H1 (cell line): ENCODE data around the gene ASTN2. TPM values are rescaled to one million over a fixed set of nuclear protein-coding genes. Genes with fewer than 3 reads are reported as not detected.

ENCODE experiments used
- CTCF ChIA-PET: fragments of 300-600 bp; sonication (Branson Sonifier 250); formaldehyde crosslinking; loops from one replicate; lab custom pipeline; 2021; ENCODE audit not compliant: partially characterized antibody; lab: Charles Lee
- POLR2A ChIA-PET: fragments of 300-600 bp; sonication (Branson Sonifier 250); formaldehyde crosslinking; loops from one replicate; lab custom pipeline; 2021; ENCODE audit warnings: inconsistent platforms; ENCODE audit not compliant: partially characterized antibody; lab: Charles Lee
- DNase-seq, 2 experiments: peaks; one replicate each; pipeline versions ENCODE4 v3.0.0 to v3.0.0-alpha.2; 2010 to 2022; ENCODE audit warnings: low spot score in 2 of 2, low read depth in 1 of 2, mixed read lengths in 1 of 2
- FAIRE-seq: peaks from 2 replicates; lab custom pipeline; 2011; peaks lifted over from hg19 to GRCh38; lab: Jason Lieb, UNC
- H2AFZ ChIP-seq: 2 replicates; pipeline ENCODE4 v1.8.1; 2012; ENCODE audit warnings: low read length, inconsistent platforms
- H2AK5ac ChIP-seq: 2 replicates; pipeline ENCODE4 v1.6.1; 2013; ENCODE audit warnings: low read depth, low read length
- H2BK120ac ChIP-seq: replicated peaks from 2 replicates; pipeline ENCODE3; 2013; ENCODE audit warnings: low read depth, low read length, inconsistent platforms
- H2BK12ac ChIP-seq: 2 replicates; pipeline ENCODE4 v1.6.1; 2013; ENCODE audit warnings: low read depth, low read length
- H2BK15ac ChIP-seq: 2 replicates; pipeline ENCODE4 v1.6.1; 2013; ENCODE audit warnings: low read length
- H2BK20ac ChIP-seq: 2 replicates; pipeline ENCODE4 v1.6.1; 2013; ENCODE audit warnings: low read length
- H2BK5ac ChIP-seq: 2 replicates; pipeline ENCODE4 v1.6.1; 2013; ENCODE audit warnings: low read depth, low read length
- H3K14ac ChIP-seq: 2 replicates; pipeline ENCODE4 v1.6.1; 2013; ENCODE audit warnings: inconsistent platforms; ENCODE audit not compliant: insufficient read length
- H3K18ac ChIP-seq: 2 replicates; pipeline ENCODE4 v1.6.1; 2013; ENCODE audit warnings: low read length; ENCODE audit errors: extremely low read depth
- H3K23ac ChIP-seq: 2 replicates; pipeline ENCODE4 v1.6.1; 2013; ENCODE audit warnings: inconsistent platforms; ENCODE audit not compliant: insufficient read length
- H3K23me2 ChIP-seq: 2 replicates; pipeline ENCODE4 v1.6.1; 2013; ENCODE audit warnings: low read depth, low read length
- H3K27ac ChIP-seq: 2 replicates; pipeline ENCODE4 v1.6.1; 2011; ENCODE audit warnings: low read depth, low read length, inconsistent platforms
- H3K27me3 ChIP-seq, 4 experiments: replicated peaks in 1 of 4; 1 replicate in 1 of 4; 2 replicates in 3 of 4; pipeline versions ENCODE4 v1.6.1 to v1.8.1; 2011 to 2013; ENCODE audit warnings: low read length in 3 of 4, mild to moderate bottlenecking in 3 of 4, inconsistent platforms in 2 of 4, mixed read lengths in 2 of 4, moderate library complexity in 1 of 4; ENCODE audit not compliant: control insufficient read depth in 3 of 4, insufficient read depth in 3 of 4; ENCODE audit errors: extremely low read depth in 1 of 4
- H3K36me3 ChIP-seq, 4 experiments: 2 replicates each; pipeline versions ENCODE4 v1.6.1 to v1.8.1; 2011 to 2013; ENCODE audit warnings: mild to moderate bottlenecking in 4 of 4, low read length in 3 of 4, moderate library complexity in 2 of 4, control low read depth in 1 of 4, inconsistent platforms in 1 of 4; ENCODE audit not compliant: insufficient read depth in 4 of 4, control insufficient read depth in 2 of 4
- H3K4ac ChIP-seq: replicated peaks from 2 replicates; pipeline ENCODE3; 2013; ENCODE audit warnings: low read length, low read depth, mixed read lengths, inconsistent platforms; ENCODE audit not compliant: insufficient read length
- H3K4me1 ChIP-seq, 4 experiments: replicated peaks in 1 of 4; 1 replicate in 1 of 4; 2 replicates in 3 of 4; pipeline versions ENCODE4 v1.6.1 to v1.8.1; 2011 to 2013; ENCODE audit warnings: low read length in 3 of 4, inconsistent platforms in 2 of 4, mixed read lengths in 1 of 4; ENCODE audit not compliant: insufficient read depth in 4 of 4, control insufficient read depth in 3 of 4
- H3K4me2 ChIP-seq, 2 experiments: 2 replicates each; pipeline versions ENCODE4 v1.6.1 to v1.8.1; 2011 to 2013; ENCODE audit warnings: low read depth in 2 of 2, low read length in 2 of 2, control low read depth in 1 of 2, inconsistent platforms in 1 of 2, mild to moderate bottlenecking in 1 of 2; ENCODE audit not compliant: insufficient read depth in 1 of 2
- H3K4me3 ChIP-seq, 4 experiments: fragments of 200-600, 300-600 bp in 1 of 4; sonication (generic), shearing (Covaris generic), sonication (Bioruptor Twin) in 1 of 4; 2 replicates each; pipeline versions ENCODE4 v1.5.1 to v1.8.1; 2011 to 2016; ENCODE audit warnings: low read length in 4 of 4, low read depth in 3 of 4, control low read depth in 2 of 4, inconsistent platforms in 2 of 4, mild to moderate bottlenecking in 2 of 4, mixed read lengths in 1 of 4, moderate library complexity in 1 of 4; ENCODE audit not compliant: insufficient read depth in 2 of 4; ENCODE audit errors: extremely low read depth in 1 of 4
- H3K56ac ChIP-seq: replicated peaks from 2 replicates; pipeline ENCODE3; 2013; ENCODE audit warnings: low read depth, mild to moderate bottlenecking, mixed read lengths, low read length, inconsistent platforms; ENCODE audit not compliant: insufficient read length
- H3K79me1 ChIP-seq: 2 replicates; pipeline ENCODE4 v1.6.1; 2013; ENCODE audit warnings: low read depth, low read length, control low read depth
- H3K79me2 ChIP-seq, 2 experiments: 2 replicates each; pipeline versions ENCODE4 v1.6.1 to v1.8.1; 2012 to 2013; ENCODE audit warnings: low read length in 2 of 2, mild to moderate bottlenecking in 2 of 2, inconsistent platforms in 1 of 2; ENCODE audit not compliant: insufficient read depth in 2 of 2, control insufficient read depth in 1 of 2
- H3K9ac ChIP-seq, 4 experiments: replicated peaks in 1 of 4; 1 replicate in 1 of 4; 2 replicates in 3 of 4; pipeline versions ENCODE4 v1.6.1 to v1.8.1; 2011 to 2013; ENCODE audit warnings: low read depth in 3 of 4, low read length in 3 of 4, control low read depth in 2 of 4, mild to moderate bottlenecking in 2 of 4, moderate library complexity in 2 of 4, inconsistent platforms in 1 of 4; ENCODE audit errors: extremely low read depth in 1 of 4
- H3K9me3 ChIP-seq, 2 experiments: 2 replicates each; pipeline versions ENCODE4 v1.6.1 to v1.8.1; 2012 to 2013; ENCODE audit warnings: mild to moderate bottlenecking in 2 of 2, moderate library complexity in 2 of 2, control low read depth in 1 of 2, inconsistent platforms in 1 of 2, low read depth in 1 of 2, low read length in 1 of 2, mixed read lengths in 1 of 2; ENCODE audit not compliant: insufficient read depth in 2 of 2
- H4K20me1 ChIP-seq, 2 experiments: replicated peaks in 1 of 2; 2 replicates each; pipeline versions ENCODE3 to v1.8.1; 2011 to 2013; ENCODE audit warnings: inconsistent platforms in 2 of 2, low read length in 2 of 2, mild to moderate bottlenecking in 1 of 2; ENCODE audit not compliant: insufficient read depth in 2 of 2, control insufficient read depth in 1 of 2
- H4K5ac ChIP-seq: 2 replicates; pipeline ENCODE4 v1.6.1; 2013; ENCODE audit warnings: low read length, low read depth, mixed read lengths, inconsistent platforms; ENCODE audit not compliant: insufficient read length
- H4K8ac ChIP-seq: 2 replicates; pipeline ENCODE4 v1.8.0; 2013; ENCODE audit warnings: mild to moderate bottlenecking, moderate library complexity, low read length, inconsistent platforms; ENCODE audit not compliant: insufficient read depth; ENCODE audit errors: extremely low read depth
- H4K91ac ChIP-seq: replicated peaks from 2 replicates; pipeline ENCODE3; 2013; ENCODE audit warnings: low read length, mixed read lengths, inconsistent platforms; ENCODE audit not compliant: insufficient read length
- ATF2 ChIP-seq: IDR thresholded peaks from 2 replicates; pipeline ENCODE4 v1.6.1; 2012; ENCODE audit warnings: low read length, inconsistent platforms
- KDM1A ChIP-seq: fragments of 200-600, 300-600 bp; sonication (generic); IDR thresholded peaks from 2 replicates; pipeline ENCODE4 v1.7.1; 2016; ENCODE audit warnings: mild to moderate bottlenecking, low read length, borderline replicate concordance
- KDM4A ChIP-seq: IDR thresholded peaks from one replicate; pipeline ENCODE4 v1.7.1; 2012; ENCODE audit warnings: low read depth, mild to moderate bottlenecking, moderate library complexity, low read length, inconsistent platforms; ENCODE audit not compliant: severe bottlenecking
- MAX ChIP-seq: IDR thresholded peaks from 2 replicates; pipeline ENCODE4 v1.6.1; 2012; ENCODE audit warnings: inconsistent platforms
- POU5F1 ChIP-seq: IDR thresholded peaks from 2 replicates; pipeline ENCODE4 v1.6.1; 2011; ENCODE audit warnings: low read depth, mild to moderate bottlenecking, low read length, moderate library complexity
- SAP30 ChIP-seq: fragments of 300-600 bp; sonication (generic); IDR thresholded peaks from 2 replicates; pipeline ENCODE4 v1.7.1; 2012; ENCODE audit warnings: low read length, moderate library complexity, mild to moderate bottlenecking, inconsistent platforms; ENCODE audit not compliant: insufficient read depth, insufficient replicate concordance
- SIX5 ChIP-seq: IDR thresholded peaks from 2 replicates; pipeline ENCODE4 v1.6.1; 2011; ENCODE audit warnings: mild to moderate bottlenecking, low read depth, low read length
- SP1 ChIP-seq: IDR thresholded peaks from 2 replicates; pipeline ENCODE4 v1.6.1; 2011; ENCODE audit warnings: low read depth, low read length
- SRF ChIP-seq: IDR thresholded peaks from 2 replicates; pipeline ENCODE4 v1.6.1; 2011; ENCODE audit warnings: mild to moderate bottlenecking, low read depth, low read length, moderate library complexity
- TAF7 ChIP-seq: optimal IDR thresholded peaks from 2 replicates; pipeline ENCODE3; 2011; ENCODE audit warnings: low read depth, mild to moderate bottlenecking, inconsistent platforms, low read length, moderate library complexity, borderline replicate concordance
- USF2 ChIP-seq: IDR thresholded peaks from 2 replicates; pipeline ENCODE4 v1.6.1; 2011; ENCODE audit warnings: low read length, improper control_type of control experiment
- whole genome bisulfite sequencing, 2 experiments: shearing (Covaris generic) in 1 of 2; methylation state at CpG; one replicate each; pipeline versions ENCODE4 v1.1.6 to v1.1.7; 2013 to 2015; ENCODE audit warnings: low lambda C conversion rate in 2 of 2, mixed read lengths in 2 of 2, inconsistent platforms in 1 of 2, low coverage in 1 of 2, missing lambda C conversion rate in 1 of 2; ENCODE audit not compliant: insufficient replicate concordance in 2 of 2, insufficient coverage in 1 of 2, insufficient read length in 1 of 2; ENCODE audit errors: extremely low coverage in 1 of 2, missing lambda C conversion rate in 1 of 2; 5-methylcytosine and 5-hydroxymethylcytosine counted together
- polyA plus RNA-seq, 7 experiments: library from polyadenylated mRNA; depleted of rRNA in 3 of 7; stranded (reverse) in 5 of 7; unstranded in 2 of 7; fragments of >200 nt in 5 of 7; fragments of 200-250 nt in 2 of 7; gene quantifications; 1 replicate in 5 of 7; 2 replicates in 1 of 7; 4 replicates in 1 of 7; pipeline versions ENCODE4 v1.2.1 to v1.2.3, GENCODE V29; 2011 to 2013; ENCODE audit warnings: missing spikeins in 2 of 7, mixed read lengths in 2 of 7
- total RNA-seq: library from RNA; stranded (reverse); fragmentation: NEBNext Ultra II Directional; extraction: Animal tissue kit (Norgen Biotek cat#: 25700); gene quantifications from 2 replicates; pipeline ENCODE4 v1.2.1, GENCODE V29; 2021

ASTN2 gene
- total and polyA plus RNA-seq, 2 of the 8 experiments (the other 6 are each of a cell fraction or from before 2014, with no cell fraction given) = 8.2 to 13.7 TPM

- no peak overlapping the region for H4K91ac ChIP-seq
- peaks cover 0 to 2% (median 0%) of the 10 kb centered on the region in 4 experiments; a peak in 1 of 8 replicates for H3K36me3 ChIP-seq
- H2AFZ ChIP-seq = no peak overlapping the region
- H3K27me3 ChIP-seq = no peaks in the 10 kb centered on the region
- no peak overlapping the region for H3K4me2 ChIP-seq
- H2BK15ac ChIP-seq = no peak overlapping the region
- no peak overlapping the region for H2BK5ac ChIP-seq
- no peak overlapping the region for H3K27ac ChIP-seq
- H2BK20ac ChIP-seq = no peak overlapping the region
- no peak overlapping the region for H3K18ac ChIP-seq
- H4K5ac ChIP-seq = no peak overlapping the region
- POLR2A ChIA-PET = no interaction called here
- H3K79me1 ChIP-seq = no peaks in the 10 kb centered on the region
- no peaks in the 10 kb centered on the region for H3K79me2 ChIP-seq
- H3K9ac ChIP-seq = no peak overlapping the region
- H3K23me2 ChIP-seq = no peaks in the 10 kb centered on the region; the same call in 1 of the 2 replicates
- no peak overlapping the region for H2BK12ac ChIP-seq
- H4K20me1 ChIP-seq = no peaks in the 10 kb centered on the region
- H4K8ac ChIP-seq = no peak overlapping the region
- no peak overlapping the region for H3K23ac ChIP-seq
- CTCF ChIA-PET = no interaction called here
- no peak for DNase-seq
- peaks cover 0 to 5% (median 2%) of the 10 kb centered on the region in 4 experiments; a peak in 2 of 7 replicates for H3K4me1 ChIP-seq
- WGBS, 2 experiments = 93% methylated on average over 3 of the region's 3 CpGs; no CpG with 5 or more reads in 1 of the 2 experiments
- no peak overlapping the region for H3K56ac ChIP-seq
- H3K9me3 ChIP-seq = peaks cover 4 to 6% of the 10 kb centered on the region in 2 experiments; a peak in 2 of 4 replicates
- H2BK120ac ChIP-seq = no peak overlapping the region
- H3K14ac ChIP-seq = no peak overlapping the region
- no peak overlapping the region for H3K4ac ChIP-seq
- no peak overlapping the region for H3K4me3 ChIP-seq
- no peak overlapping the region for H2AK5ac ChIP-seq
- FAIRE-seq = no peak
- TF ChIP-seq POU5F1 (no peak), SRF (no peak), KDM1A (no peak), USF2 (no peak), SAP30 (no peak), SP1 (no peak), SIX5 (no peak), MAX (no peak), TAF7 (no peak), KDM4A (no peak), ATF2 (no peak)
Measured at GRCh38 chr9:116459576-116459975, 955.3 kb downstream of the ASTN2 start.
